Psoas muscle (tissue), 8 donors: ENCODE results near the gene ZBED4. TPM values are rescaled to one million over a fixed set of nuclear protein-coding genes. Genes with fewer than 3 reads are reported as not detected.

Experiments
- ATAC-seq, 4 donors: fragments of 200-7000 bp; cut with Tn5 transposase; one replicate each; pipeline ENCODE4 v1.9.1; 2020; ENCODE audit warnings: moderate library complexity in 3 of 4, mild to moderate bottlenecking in 2 of 4
- DNase-seq, 2 donors: peaks; one replicate each; pipeline ENCODE4 v3.0.0-alpha.2; 2020
- H3K27ac ChIP-seq: fragments of 200-600 bp; one replicate; pipeline ENCODE4 v1.8.0; 2022
- H3K27me3 ChIP-seq, 3 donors: fragments of 200-600 bp in 1 of 3; one replicate each; pipeline versions ENCODE4 v1.6.1 to v1.8.0; 2013 to 2022; ENCODE audit warnings: low read length in 2 of 3, mild to moderate bottlenecking in 2 of 3, moderate library complexity in 1 of 3; ENCODE audit not compliant: insufficient read depth in 3 of 3
- H3K36me3 ChIP-seq, 2 donors: fragments of 200-600 bp in 1 of 2; one replicate each; pipeline versions ENCODE4 v1.6.1 to v1.8.0; 2013 to 2022; ENCODE audit warnings: low read depth in 1 of 2, mild to moderate bottlenecking in 1 of 2, moderate library complexity in 1 of 2; ENCODE audit not compliant: insufficient read depth in 1 of 2
- H3K4me1 ChIP-seq: fragments of 200-600 bp; one replicate; pipeline ENCODE4 v1.8.0; 2022
- H3K4me3 ChIP-seq: fragments of 200-600 bp; one replicate; pipeline ENCODE4 v1.8.0; 2022; ENCODE audit warnings: mild to moderate bottlenecking
- H3K9me3 ChIP-seq: fragments of 200-600 bp; one replicate; pipeline ENCODE4 v1.8.0; 2022
- WGBS, 3 donors: extraction: QIAGEN DNeasy Blood & Tissue Kit; methylation state at CpG; one replicate each; pipeline versions ENCODE4 v1.1.6 to v1.1.7; 2013; 5-methylcytosine and 5-hydroxymethylcytosine counted together
- intact Hi-C, 2 donors: fragments of 100-400 bp; cut with DNase I; formaldehyde crosslinking; loops; one replicate each; pipeline versions ENCODE4 v1.11.0 to v1.14.2; 2022
- polyA plus RNA-seq, 3 donors: library from polyadenylated mRNA; stranded (reverse); fragments of 200-250 nt; gene quantifications; one replicate each; pipeline ENCODE4 v1.2.3, GENCODE V29; 2013
- total RNA-seq, 4 donors: library from RNA; stranded (reverse); fragmentation: NEBNext Ultra II Directional in 2 of 4; extraction: Animal tissue kit (Norgen Biotek cat#: 25700) in 2 of 4; gene quantifications; one replicate each; pipeline versions ENCODE4 v1.2.1 to v1.2.4, GENCODE V29; 2021 to 2023
- TF ChIP-seq, protein P1 (sequence below): fragments of 200-600 bp; IDR thresholded peaks from one replicate; pipeline ENCODE4 v1.8.0; 2022; ENCODE audit warnings: antibody characterized with exemption
- donor health status: healthy with polysubstance abuse.
- donor health status: DM: no; HTN: no; CAD: no; lungs with moderate emphysema.
- donor health status: Bipolar disorder and iron deficiency.
- donor health status: healthy.
- donor health status: DM: yes; HTN: yes; CAD: no.
- donor health status: DM: no; HTN: no; CAD: no.
- donor health status: DM: no; HTN: no; CAD: no.
- donor health status: DM: yes; HTN: yes; CAD: no.

The ZBED4 gene
- total and polyA plus RNA-seq, 7 donors, result 3.3 to 17.9 (median 8.3) TPM

DNA sequence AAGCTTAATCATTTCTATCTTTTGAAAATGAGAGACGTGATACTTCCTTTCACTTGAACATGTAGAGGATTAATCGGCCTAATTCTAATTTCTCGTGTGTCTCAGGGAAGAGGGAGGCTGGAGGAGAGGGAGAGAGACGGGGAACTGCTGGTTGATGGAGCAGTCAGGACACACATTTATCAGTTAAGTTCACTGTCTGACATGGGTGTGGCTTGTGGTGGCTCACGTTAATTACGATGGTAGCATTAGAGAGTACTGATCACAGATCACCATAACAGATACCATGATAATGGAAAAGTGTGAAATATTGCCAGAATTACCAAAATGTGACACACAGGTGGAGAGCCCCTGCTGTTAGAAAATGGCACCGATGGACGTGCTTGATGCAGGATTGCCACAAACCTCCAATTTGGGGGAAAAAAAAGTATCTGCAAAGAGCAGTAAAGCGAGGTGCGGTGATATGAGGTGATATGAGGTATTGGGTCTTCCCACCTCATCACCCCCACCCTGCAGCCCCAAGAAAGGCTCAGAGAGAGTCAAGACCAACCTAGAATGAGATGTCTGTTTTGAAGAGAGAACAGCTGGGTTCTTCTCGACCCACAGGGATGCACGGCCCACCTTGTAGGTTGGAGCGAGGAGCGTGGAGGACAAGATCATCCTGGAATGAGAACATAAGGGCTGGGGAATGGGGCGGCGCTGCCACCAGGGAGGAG, 19.7 kb downstream of the ZBED4 start:
- WGBS, 3 donors, result 86 to 88% (median 87%) methylated on average over 16 of the region's 16 CpGs
- H3K4me3 ChIP-seq, result no peak overlapping the region
- no peaks in the 10 kb centered on the region for H3K27me3 ChIP-seq
- H3K27ac ChIP-seq, result no peak overlapping the region
- no peaks in the 10 kb centered on the region for H3K36me3 ChIP-seq
- intact Hi-C loops, result no loop called here
- peaks cover 10% of the 10 kb centered on the region for H3K9me3 ChIP-seq
- ATAC-seq (no peak), DNase-seq (no peak)
- TF ChIP-seq, protein P1, sequence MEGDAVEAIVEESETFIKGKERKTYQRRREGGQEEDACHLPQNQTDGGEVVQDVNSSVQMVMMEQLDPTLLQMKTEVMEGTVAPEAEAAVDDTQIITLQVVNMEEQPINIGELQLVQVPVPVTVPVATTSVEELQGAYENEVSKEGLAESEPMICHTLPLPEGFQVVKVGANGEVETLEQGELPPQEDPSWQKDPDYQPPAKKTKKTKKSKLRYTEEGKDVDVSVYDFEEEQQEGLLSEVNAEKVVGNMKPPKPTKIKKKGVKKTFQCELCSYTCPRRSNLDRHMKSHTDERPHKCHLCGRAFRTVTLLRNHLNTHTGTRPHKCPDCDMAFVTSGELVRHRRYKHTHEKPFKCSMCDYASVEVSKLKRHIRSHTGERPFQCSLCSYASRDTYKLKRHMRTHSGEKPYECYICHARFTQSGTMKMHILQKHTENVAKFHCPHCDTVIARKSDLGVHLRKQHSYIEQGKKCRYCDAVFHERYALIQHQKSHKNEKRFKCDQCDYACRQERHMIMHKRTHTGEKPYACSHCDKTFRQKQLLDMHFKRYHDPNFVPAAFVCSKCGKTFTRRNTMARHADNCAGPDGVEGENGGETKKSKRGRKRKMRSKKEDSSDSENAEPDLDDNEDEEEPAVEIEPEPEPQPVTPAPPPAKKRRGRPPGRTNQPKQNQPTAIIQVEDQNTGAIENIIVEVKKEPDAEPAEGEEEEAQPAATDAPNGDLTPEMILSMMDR, result no peak
- H3K4me1 ChIP-seq, result no peaks in the 10 kb centered on the region

DNA sequence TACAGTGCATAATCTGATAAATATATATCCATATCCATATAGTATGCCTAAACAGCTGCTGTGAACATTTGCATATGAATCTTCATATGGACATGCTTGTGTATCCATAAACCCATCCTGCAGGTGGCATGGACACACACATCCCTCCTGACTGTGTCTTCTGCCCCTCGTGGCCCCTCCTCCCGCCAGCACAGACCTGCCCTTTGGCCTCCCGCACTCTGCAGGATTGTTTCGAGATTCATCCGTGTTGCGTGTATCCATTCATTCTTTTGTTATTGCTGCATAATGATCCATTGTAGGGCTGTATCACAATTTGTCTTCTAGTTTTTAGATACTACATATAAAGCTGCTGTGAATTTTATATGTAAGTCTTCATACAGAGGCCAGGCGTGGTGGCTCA, 24.0 kb downstream of the ZBED4 start:
- no peak overlapping the region for H3K4me3 ChIP-seq
- H3K36me3 ChIP-seq, result no peaks in the 10 kb centered on the region
- TF ChIP-seq, protein P1, result no peak
- DNase-seq, result no peak
- intact Hi-C loops, result no loop called here
- H3K27me3 ChIP-seq, result no peaks in the 10 kb centered on the region
- 98 to 99% (median 98%) methylated on average over 7 of the region's 7 CpGs for WGBS, 3 donors
- H3K27ac ChIP-seq, result no peak overlapping the region
- no peak for ATAC-seq
- H3K4me1 ChIP-seq, result no peaks in the 10 kb centered on the region
- no peaks in the 10 kb centered on the region for H3K9me3 ChIP-seq

DNA sequence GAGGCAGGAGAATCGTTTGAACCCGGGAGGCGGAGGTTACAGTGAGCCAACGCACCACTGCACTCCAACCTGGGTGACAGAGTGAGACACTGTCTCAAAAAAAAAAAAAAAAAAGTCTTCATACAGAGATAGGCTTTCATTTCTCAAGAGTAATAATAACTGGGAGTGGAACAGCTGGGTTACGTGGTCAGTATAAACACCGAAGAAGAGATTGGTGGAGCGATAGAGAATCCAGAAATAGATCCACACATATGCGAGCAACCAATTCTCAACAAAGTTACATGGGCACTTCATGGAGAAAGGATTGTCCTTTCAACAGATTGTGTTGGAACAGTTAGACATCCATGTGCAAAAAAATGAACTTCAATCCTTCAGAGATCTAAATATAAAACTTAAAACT, 24.6 kb downstream of the ZBED4 start:
- Histone ChIP-seq H3K36me3 (no peaks in the 10 kb centered on the region), H3K4me1 (no peaks in the 10 kb centered on the region), H3K27ac (no peak overlapping the region), H3K4me3 (no peak overlapping the region), H3K27me3 (no peaks in the 10 kb centered on the region), H3K9me3 (no peaks in the 10 kb centered on the region)
- WGBS, 3 donors, result 94 to 100% (median 96%) methylated on average over 8 of the region's 8 CpGs
- ATAC-seq, result no peak
- intact Hi-C loops, result no loop called here
- no peak for DNase-seq
- TF ChIP-seq, protein P1, result no peak

DNA sequence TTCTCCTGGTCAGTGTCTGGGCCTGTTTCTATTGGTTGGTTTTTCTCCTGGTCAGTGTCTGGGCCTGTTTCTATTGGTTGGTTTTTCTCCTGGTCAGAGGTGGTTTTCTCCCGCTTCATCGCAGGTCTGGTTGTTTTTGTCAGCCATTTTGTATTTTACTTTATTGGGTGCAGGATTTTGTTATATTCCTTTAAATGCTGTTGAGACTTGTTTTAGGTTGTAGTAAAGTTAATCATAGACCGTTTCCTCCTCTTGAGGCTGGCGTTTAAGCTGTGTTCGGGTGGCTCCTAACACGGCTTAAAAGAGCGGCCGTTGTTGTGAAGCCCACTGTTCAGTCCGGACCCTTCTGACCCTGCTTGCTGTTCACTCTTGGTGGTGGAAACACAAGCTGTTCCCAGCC, 26.2 kb downstream of the ZBED4 start:
- TF ChIP-seq, protein P1, result no peak
- no peaks in the 10 kb centered on the region for H3K27me3 ChIP-seq
- no peak overlapping the region for H3K4me3 ChIP-seq
- intact Hi-C loops, result no loop called here
- DNase-seq (no peak), ATAC-seq (no peak)
- H3K4me1 ChIP-seq, result no peaks in the 10 kb centered on the region
- no peak overlapping the region for H3K27ac ChIP-seq
- H3K9me3 ChIP-seq, result no peaks in the 10 kb centered on the region
- WGBS, 3 donors, result 93 to 95% (median 93%) methylated on average over 9 of the region's 9 CpGs
- H3K36me3 ChIP-seq, result peaks cover 0 to 14% of the 10 kb centered on the region in 2 donors

DNA sequence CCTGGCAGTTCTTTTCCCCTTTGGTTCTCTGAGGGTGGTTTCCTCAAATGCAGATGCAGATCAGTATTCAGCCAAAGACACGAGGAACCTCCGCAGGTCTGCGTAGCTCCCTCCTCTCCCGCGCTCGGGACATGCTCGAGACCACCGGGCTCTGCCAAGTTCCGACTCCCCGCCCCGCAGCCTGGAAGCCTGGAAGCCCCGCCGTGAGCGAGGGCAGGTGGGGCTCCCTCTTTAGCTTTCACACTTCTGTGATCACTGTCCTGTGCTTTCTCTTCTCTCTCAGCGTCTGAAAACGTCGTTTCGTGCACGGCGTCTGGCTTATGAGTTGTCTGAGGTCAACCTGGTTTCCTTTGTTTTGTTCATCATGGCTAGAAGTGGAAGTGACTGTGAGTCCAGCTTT, 26.6 kb downstream of the ZBED4 start:
- WGBS, 3 donors, result 62 to 76% (median 71%) methylated on average over 20 of the region's 20 CpGs
- TF ChIP-seq, protein P1, result no peak
- Histone ChIP-seq H3K4me1 (no peaks in the 10 kb centered on the region), H3K27ac (no peak overlapping the region), H3K4me3 (no peak overlapping the region), H3K36me3 (peaks cover 0 to 18% of the 10 kb centered on the region in 2 donors), H3K9me3 (no peaks in the 10 kb centered on the region), H3K27me3 (no peaks in the 10 kb centered on the region)
- no peak for DNase-seq
- intact Hi-C loops, result no loop called here
- no peak for ATAC-seq
